GM13977 (cell line): ENCODE data around the gene LRP1B.

ENCODE experiments used
- DNase-seq: peaks from one replicate; pipeline ENCODE4 v3.0.0; 2012; ENCODE audit warnings: low spot score
- CTCF ChIP-seq: IDR thresholded peaks from 2 replicates; pipeline ENCODE4 v1.5.1; 2012; ENCODE audit warnings: mild to moderate bottlenecking, control low read depth; ENCODE audit not compliant: insufficient read depth; ENCODE audit errors: extremely low read depth, missing control alignments
- in situ Hi-C: fragments of 300-500 bp; cut with MboI; formaldehyde crosslinking; loops from one replicate; pipeline ENCODE4 v1.12.0; 2022; ENCODE audit warnings: low sequenced_read_pairs, low pct_unique_long_range_greater_than_20kb, mixed read lengths, inconsistent platforms; ENCODE audit not compliant: unreplicated experiment

The LRP1B gene

DNA sequence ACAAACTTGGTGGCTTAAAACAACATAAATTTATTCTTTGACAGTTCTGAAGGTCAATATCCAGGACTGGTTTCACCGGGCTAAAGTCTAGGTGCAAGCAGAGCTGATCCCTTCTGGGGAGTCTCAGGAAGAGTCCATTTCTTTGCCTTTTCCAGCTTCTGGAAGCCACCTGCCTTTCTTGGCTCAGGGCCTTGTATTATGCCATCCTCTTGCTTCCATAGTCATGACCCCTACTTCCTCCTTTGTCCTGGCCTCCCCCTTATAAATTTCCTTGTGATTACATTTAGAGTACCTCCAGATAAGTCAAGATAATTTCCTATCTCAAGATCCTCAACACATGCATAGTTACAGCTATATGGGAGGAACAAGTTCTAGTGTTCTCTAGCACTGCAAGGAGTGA lies 1089.5 kb downstream of the LRP1B start:
- DNase-seq: no peak
- in situ Hi-C loops: no loop called here
- no peak for TF ChIP-seq CTCF

GRCh38 chr2:141038341-141038740 lies 1092.5 kb downstream of the LRP1B start:
- in situ Hi-C loops: no loop called here
- TF ChIP-seq CTCF: no peak

DNA sequence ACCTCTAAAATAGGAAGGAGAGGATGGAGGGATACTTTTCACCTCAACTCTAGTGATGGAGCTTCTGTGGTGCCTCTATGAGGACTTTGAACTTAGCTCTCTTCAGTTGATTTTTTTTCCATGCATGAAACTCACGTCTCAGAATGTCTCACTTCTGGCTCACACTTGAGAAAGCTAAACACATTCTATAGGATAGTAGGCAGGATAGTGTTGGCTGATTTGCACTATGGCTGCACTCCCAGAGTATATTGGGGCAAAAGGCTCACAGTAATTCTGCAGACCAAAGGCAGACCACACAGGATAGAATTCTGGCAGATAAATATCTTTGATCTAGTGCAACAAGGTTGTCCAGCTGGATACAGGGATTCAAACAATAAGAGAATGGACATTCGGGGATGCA lies 1093.5 kb downstream of the LRP1B start:
- no peak for DNase-seq
- in situ Hi-C loops: no loop called here

More at GRCh38 chr2:141038341-141038740, 1092.5 kb downstream of the LRP1B start:
- DNase-seq: no peak

GRCh38 chr2:141035846-141036420 lies 1094.9 kb downstream of the LRP1B start:
- in situ Hi-C loops: no loop called here
- no peak for DNase-seq
- TF ChIP-seq CTCF: no peak

More for the DNA sequence above, 1093.5 kb downstream of the LRP1B start:
- TF ChIP-seq CTCF: no peak

DNA sequence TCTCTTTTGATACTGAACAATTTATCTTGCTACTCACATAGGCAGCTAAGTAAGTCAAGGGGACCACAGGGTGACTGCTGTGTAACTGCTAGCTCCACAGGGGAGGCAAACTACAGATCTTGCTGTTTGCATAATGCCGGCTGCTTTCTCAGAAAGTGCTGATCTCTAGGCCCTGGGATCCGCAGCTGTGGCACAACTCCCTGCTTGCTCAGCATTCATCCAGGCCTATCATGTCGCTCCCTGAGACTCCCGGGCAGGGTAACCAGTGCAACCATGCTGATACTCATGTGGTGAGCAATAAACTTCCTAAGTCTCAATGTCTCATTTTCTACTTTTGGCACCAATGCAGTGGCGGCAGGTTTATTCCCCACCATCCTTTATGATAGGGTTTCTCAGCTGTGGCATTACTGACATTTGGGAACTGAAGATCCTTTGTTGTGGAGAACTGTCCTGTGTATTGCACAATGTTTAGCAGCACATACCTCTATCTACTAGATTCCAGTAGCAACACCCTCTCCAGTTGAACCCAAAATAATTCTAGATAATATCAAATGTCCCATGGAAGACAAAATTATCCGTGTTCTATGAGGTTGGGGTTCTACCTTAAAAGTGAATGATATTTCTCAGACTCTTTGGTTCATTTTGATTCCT lies 1101.3 kb downstream of the LRP1B start:
- in situ Hi-C loops: no loop called here
- TF ChIP-seq CTCF: no peak

GRCh38 chr2:141027221-141027620 lies 1103.6 kb downstream of the LRP1B start:
- DNase-seq: no peak
- no peak for TF ChIP-seq CTCF

More for the DNA sequence above, 1101.3 kb downstream of the LRP1B start:
- DNase-seq: no peak

More at GRCh38 chr2:141027221-141027620, 1103.6 kb downstream of the LRP1B start:
- in situ Hi-C loops: no loop called here
